ENCODE data around the gene CASZ1.

GRCh38 chr1:10751160-10751559 lies 45.3 kb downstream of the CASZ1 start:
- no peak for TF ChIP-seq CTCF (IDR thresholded peaks at IDR 0.05)
- no peak for TF ChIP-seq POLR2A (IDR thresholded peaks at IDR 0.05)

Data from testis (tissue), 2 donors.